ENCODE measurements around the gene TAF8.
"Not testable (repeated sequence)": the region's sequence is repeated elsewhere in the genome, so short reads cannot be mapped to it uniquely, and the experiment has no call there.

Gene TAF8

DNA sequence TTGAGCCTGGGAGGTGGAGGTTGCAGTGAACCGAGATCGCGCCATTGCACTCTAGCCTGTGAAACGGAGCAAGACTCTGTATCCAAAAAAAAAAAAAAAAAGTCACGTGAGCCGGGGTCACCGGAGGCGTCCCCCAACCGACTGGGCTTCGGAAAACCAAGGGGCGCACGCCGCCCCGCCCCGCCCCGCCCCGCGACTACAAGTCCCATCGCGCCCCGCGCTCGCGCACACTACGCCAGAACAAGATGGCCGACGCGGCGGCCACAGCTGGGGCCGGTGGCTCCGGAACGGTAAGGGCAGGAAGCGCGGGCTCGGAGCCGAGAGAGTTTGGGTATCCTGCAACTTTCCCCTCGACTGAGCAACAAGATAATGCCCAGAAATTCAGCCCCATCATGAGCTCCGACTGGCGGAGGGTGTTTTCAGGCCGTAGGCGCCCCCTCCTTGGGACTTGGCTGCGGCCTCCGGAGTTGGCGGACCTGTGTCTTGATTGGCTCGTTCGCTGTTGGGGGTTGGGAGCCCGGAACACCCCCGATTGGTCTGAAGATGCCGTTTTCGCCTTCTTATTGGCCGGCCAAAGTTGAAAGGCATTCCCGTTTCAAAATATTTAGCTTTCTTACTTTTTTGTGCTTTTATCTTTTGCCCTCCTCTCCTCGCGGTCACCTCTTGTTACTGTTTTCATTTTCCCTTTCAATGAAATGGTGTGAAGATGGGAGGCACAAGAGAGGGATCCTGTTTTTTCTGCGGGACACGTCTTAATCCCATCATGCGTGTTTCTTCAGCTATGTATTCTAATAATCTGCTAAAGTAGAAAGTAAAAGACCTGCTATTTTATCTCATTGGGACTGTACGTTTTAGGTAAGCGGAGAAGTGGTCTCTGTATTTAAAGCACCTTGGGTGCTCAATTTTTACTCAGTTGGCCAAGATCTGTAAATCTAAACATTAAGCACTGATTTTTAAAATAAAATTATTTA is at the start of gene TAF8:
Gene TAF8 (plus strand): TSS at position 228 of the 971 bp plus-strand sequence. CDS start 18 bp downstream, at position 246.
- H4K20me1 ChIP-seq (ENCODE audit: control insufficient read depth, insufficient read depth, low read depth, low read length): no peaks in the 10 kb centered on the region
- H3K79me2 ChIP-seq (ENCODE audit: control insufficient read depth, low read length): peaks cover 37% of the 10 kb centered on the region
- peaks cover 17% of the 10 kb centered on the region for H3F3A ChIP-seq (ENCODE audit: control insufficient read depth, insufficient read depth)
- H3K4me2 ChIP-seq (ENCODE audit: low read length): peak within 1 kb of the TSS; percentile 92
- H3K27me3 ChIP-seq (ENCODE audit: control insufficient read depth, low read length): no peaks in the 10 kb centered on the region
- H3K36me3 ChIP-seq (ENCODE audit: control insufficient read depth, low read length): peaks cover 36% of the 10 kb centered on the region
- no peak for TF ChIP-seq EZH2phosphoT487 (IDR thresholded peaks at IDR 0.05; ENCODE audit: borderline replicate concordance, low read length)
- H3K4me1 ChIP-seq (ENCODE audit: control insufficient read depth, low read length): peaks cover 46% of the 10 kb centered on the region
- peak within 1 kb of the TSS; percentile 80 for H3K4me3 ChIP-seq (ENCODE audit: low read length)
- H3K9me3 ChIP-seq (ENCODE audit: control insufficient read depth, insufficient read depth, low read length): no peaks in the 10 kb centered on the region
- H3K9me2 ChIP-seq (replicated peaks; ENCODE audit: control insufficient read depth, low read length): no peaks in the 10 kb centered on the region
- peak within 1 kb of the TSS; percentile 72 for H3K27ac ChIP-seq (ENCODE audit: low read depth, low read length)

DNA sequence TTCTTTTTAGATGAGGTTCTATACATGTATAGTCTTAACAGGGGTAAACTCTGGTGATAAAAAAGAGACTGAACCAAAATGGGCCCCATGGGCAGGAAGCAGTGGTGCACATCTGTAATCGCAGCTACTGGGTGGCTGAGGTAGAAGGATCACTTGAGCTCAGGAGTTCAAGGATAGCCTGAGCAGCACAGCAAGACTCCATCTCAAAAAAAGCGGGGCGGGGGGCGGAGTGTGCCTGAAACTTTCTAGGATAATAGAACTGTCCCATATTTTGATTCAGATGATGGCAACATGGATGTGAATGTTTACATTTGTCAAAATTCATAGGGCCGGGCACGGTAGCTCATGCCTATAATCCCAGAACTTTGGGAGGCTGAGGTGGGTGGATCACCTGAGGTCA is 48.8 kb upstream of the TAF8 start:
- no peaks in the 10 kb centered on the region for H3K9me2 ChIP-seq (replicated peaks; ENCODE audit: control insufficient read depth, low read length)
- H3K9me3 ChIP-seq (ENCODE audit: control insufficient read depth, insufficient read depth, low read length): no peaks in the 10 kb centered on the region
- no peaks in the 10 kb centered on the region for H3K36me3 ChIP-seq (ENCODE audit: control insufficient read depth, low read length)
- H3K27ac ChIP-seq (ENCODE audit: low read depth, low read length): no peak overlapping the region
- H3K4me1 ChIP-seq (ENCODE audit: control insufficient read depth, low read length): peaks cover 14% of the 10 kb centered on the region
- TF ChIP-seq EZH2phosphoT487 (IDR thresholded peaks at IDR 0.05; ENCODE audit: borderline replicate concordance, low read length): no peak
- TF ChIP-seq, protein P1, sequence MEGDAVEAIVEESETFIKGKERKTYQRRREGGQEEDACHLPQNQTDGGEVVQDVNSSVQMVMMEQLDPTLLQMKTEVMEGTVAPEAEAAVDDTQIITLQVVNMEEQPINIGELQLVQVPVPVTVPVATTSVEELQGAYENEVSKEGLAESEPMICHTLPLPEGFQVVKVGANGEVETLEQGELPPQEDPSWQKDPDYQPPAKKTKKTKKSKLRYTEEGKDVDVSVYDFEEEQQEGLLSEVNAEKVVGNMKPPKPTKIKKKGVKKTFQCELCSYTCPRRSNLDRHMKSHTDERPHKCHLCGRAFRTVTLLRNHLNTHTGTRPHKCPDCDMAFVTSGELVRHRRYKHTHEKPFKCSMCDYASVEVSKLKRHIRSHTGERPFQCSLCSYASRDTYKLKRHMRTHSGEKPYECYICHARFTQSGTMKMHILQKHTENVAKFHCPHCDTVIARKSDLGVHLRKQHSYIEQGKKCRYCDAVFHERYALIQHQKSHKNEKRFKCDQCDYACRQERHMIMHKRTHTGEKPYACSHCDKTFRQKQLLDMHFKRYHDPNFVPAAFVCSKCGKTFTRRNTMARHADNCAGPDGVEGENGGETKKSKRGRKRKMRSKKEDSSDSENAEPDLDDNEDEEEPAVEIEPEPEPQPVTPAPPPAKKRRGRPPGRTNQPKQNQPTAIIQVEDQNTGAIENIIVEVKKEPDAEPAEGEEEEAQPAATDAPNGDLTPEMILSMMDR (IDR thresholded peaks at IDR 0.05; ENCODE audit: low read depth, low read length, poor library complexity, severe bottlenecking): no peak
- H4K20me1 ChIP-seq (ENCODE audit: control insufficient read depth, insufficient read depth, low read depth, low read length): no peaks in the 10 kb centered on the region
- no peaks in the 10 kb centered on the region for H3K79me2 ChIP-seq (ENCODE audit: control insufficient read depth, low read length)
- no peak overlapping the region for H3K4me3 ChIP-seq (ENCODE audit: low read length)
- H3F3A ChIP-seq (ENCODE audit: control insufficient read depth, insufficient read depth): peaks cover 9% of the 10 kb centered on the region
- H3K4me2 ChIP-seq (ENCODE audit: low read length): no peak overlapping the region
- no peaks in the 10 kb centered on the region for H3K27me3 ChIP-seq (ENCODE audit: control insufficient read depth, low read length)

- not testable (repeated sequence) for H4K20me1 ChIP-seq (ENCODE audit: control insufficient read depth, insufficient read depth, low read depth, low read length); H3K36me3 ChIP-seq (ENCODE audit: control insufficient read depth, low read length); H3K79me2 ChIP-seq (ENCODE audit: control insufficient read depth, low read length); H3K27ac ChIP-seq (ENCODE audit: low read depth, low read length); H3K27me3 ChIP-seq (ENCODE audit: control insufficient read depth, low read length); H3K9me2 ChIP-seq (replicated peaks; ENCODE audit: control insufficient read depth, low read length); H3K4me2 ChIP-seq (ENCODE audit: low read length); H3K9me3 ChIP-seq (ENCODE audit: control insufficient read depth, insufficient read depth, low read length); H3K4me3 ChIP-seq (ENCODE audit: low read length)
- H3K4me1 ChIP-seq (ENCODE audit: control insufficient read depth, low read length): peaks cover 36% of the 10 kb centered on the region
- H3F3A ChIP-seq (ENCODE audit: control insufficient read depth, insufficient read depth): peaks cover 26% of the 10 kb centered on the region
Measured at GRCh38 chr6:42003658-42004057, 46.7 kb upstream of the TAF8 start.

DNA sequence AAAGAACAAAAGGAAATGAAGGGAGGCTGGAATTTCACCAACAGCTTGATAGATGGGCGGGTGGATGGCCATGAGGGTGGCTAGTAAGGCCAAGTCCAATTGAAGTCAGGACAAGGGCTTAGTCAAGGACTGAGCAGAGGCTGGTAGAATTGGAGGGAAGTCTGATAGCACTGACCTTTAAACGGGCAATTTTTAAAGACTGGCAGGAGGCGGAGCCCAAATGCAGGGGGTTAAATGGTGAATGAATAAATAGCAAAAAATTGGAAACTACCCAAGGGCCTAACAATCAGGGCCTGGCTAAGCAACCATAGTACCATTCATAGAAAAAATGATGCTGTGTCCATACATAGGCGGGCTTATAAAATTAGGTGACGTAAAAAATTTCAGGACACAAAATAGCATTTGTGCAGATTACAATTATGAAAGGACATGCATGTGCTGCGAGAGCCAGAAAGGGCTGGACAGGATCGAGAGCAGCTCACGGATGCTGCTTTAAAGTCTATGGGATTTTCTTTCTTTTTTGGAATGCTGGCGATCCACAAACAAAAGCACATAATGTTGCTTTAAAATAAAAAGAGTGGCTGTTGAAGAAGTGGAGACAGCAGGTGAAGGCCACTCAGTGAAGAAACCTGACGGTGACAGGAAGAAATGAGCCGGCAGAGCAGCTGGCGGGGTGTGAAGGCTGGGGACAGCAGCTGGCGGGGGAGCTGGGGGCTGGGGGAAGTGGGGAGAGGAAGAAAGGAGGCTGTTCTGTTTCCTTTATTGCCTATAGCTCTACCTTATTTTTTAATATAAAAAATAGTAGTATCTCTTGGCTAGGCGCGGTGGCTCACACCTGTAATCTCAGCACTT is 42.8 kb upstream of the TAF8 start:
- H3K36me3 ChIP-seq (ENCODE audit: control insufficient read depth, low read length): peaks cover 8% of the 10 kb centered on the region; the same call in 1 of the 2 replicates

DNA sequence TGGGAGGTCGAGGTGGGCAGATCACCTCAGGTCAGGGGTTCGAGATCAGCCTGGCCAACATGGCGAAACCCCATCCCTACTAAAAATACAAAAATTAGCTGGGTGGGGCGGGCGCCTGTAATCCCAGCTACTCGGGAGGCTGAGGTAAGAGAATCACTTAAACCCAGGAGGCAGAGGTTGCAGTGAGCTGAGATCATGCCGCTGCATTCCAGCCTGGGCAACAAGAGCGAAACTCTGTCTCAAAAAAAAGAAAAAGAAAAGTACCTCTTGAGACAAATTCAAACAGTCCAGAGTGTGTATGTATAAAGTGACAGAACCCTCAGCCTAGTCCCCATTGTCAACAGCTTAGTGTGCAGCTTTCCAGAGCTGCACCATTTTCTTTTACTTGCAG is 42.2 kb upstream of the TAF8 start:
- H3K9me3 ChIP-seq (ENCODE audit: control insufficient read depth, insufficient read depth, low read length); H3K36me3 ChIP-seq (ENCODE audit: control insufficient read depth, low read length); H3K27me3 ChIP-seq (ENCODE audit: control insufficient read depth, low read length); H4K20me1 ChIP-seq (ENCODE audit: control insufficient read depth, insufficient read depth, low read depth, low read length); H3K79me2 ChIP-seq (ENCODE audit: control insufficient read depth, low read length); H3K9me2 ChIP-seq (replicated peaks; ENCODE audit: control insufficient read depth, low read length): not testable (repeated sequence)
- H3K27ac ChIP-seq (ENCODE audit: low read depth, low read length): peak overlapping the region; percentile 90
- peak overlapping the region; percentile 50 for H3K4me3 ChIP-seq (ENCODE audit: low read length)
- peaks cover 46% of the 10 kb centered on the region for H3F3A ChIP-seq (ENCODE audit: control insufficient read depth, insufficient read depth)
- H3K4me1 ChIP-seq (ENCODE audit: control insufficient read depth, low read length): peaks cover 73% of the 10 kb centered on the region
- H3K4me2 ChIP-seq (ENCODE audit: low read length): peak overlapping the region; percentile 65

More for the DNA sequence above, 42.8 kb upstream of the TAF8 start:
- H3F3A ChIP-seq (ENCODE audit: control insufficient read depth, insufficient read depth): peaks cover 43% of the 10 kb centered on the region
- H3K9me2 ChIP-seq (replicated peaks; ENCODE audit: control insufficient read depth, low read length): no peaks in the 10 kb centered on the region
- H3K9me3 ChIP-seq (ENCODE audit: control insufficient read depth, insufficient read depth, low read length): no peaks in the 10 kb centered on the region
- H4K20me1 ChIP-seq (ENCODE audit: control insufficient read depth, insufficient read depth, low read depth, low read length): no peaks in the 10 kb centered on the region
- H3K4me1 ChIP-seq (ENCODE audit: control insufficient read depth, low read length): peaks cover 66% of the 10 kb centered on the region
- TF ChIP-seq EZH2phosphoT487 (IDR thresholded peaks at IDR 0.05; ENCODE audit: borderline replicate concordance, low read length): no peak
- TF ChIP-seq, protein P1 (IDR thresholded peaks at IDR 0.05; ENCODE audit: low read depth, low read length, poor library complexity, severe bottlenecking): no peak
- peak overlapping the region; percentile 65 for H3K4me2 ChIP-seq (ENCODE audit: low read length)
- H3K27ac ChIP-seq (ENCODE audit: low read depth, low read length): peak overlapping the region; percentile 90
- peaks cover 8% of the 10 kb centered on the region for H3K79me2 ChIP-seq (ENCODE audit: control insufficient read depth, low read length)
- no peaks in the 10 kb centered on the region for H3K27me3 ChIP-seq (ENCODE audit: control insufficient read depth, low read length)
- H3K4me3 ChIP-seq (ENCODE audit: low read length): peak overlapping the region; percentile 42

Data from DOHH2 (cell line).